ENCODE data around the gene SLC22A23.

SLC22A23 gene

GRCh38 chr6:3235486-3235885 lies 221.4 kb downstream of the SLC22A23 start:
- DNase-seq: no peak

DNA sequence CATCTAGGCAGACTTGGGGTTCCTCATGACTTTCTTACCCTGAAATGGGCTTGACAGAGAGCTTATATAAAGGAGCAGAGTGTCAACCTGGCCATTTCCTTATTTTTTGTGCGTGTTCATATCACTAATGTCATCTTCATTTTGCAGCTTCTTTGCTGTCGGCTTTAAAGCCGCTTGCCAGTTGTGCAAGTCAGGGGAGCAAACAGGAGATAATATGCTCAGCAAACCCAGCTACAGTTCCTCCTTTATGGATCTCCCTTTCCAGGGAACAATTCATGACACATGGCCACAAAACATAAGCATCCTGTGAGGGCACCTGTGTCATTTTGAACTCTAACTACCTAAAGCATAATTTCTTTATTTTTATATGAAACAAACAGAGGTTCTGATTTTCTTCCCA lies 222.9 kb downstream of the SLC22A23 start:
- DNase-seq: no peak

GRCh38 chr6:3233321-3233720 lies 223.5 kb downstream of the SLC22A23 start:
- DNase-seq: no peak

GRCh38 chr6:3232017-3232945 lies 224.6 kb downstream of the SLC22A23 start:
- no peak for DNase-seq

DNA sequence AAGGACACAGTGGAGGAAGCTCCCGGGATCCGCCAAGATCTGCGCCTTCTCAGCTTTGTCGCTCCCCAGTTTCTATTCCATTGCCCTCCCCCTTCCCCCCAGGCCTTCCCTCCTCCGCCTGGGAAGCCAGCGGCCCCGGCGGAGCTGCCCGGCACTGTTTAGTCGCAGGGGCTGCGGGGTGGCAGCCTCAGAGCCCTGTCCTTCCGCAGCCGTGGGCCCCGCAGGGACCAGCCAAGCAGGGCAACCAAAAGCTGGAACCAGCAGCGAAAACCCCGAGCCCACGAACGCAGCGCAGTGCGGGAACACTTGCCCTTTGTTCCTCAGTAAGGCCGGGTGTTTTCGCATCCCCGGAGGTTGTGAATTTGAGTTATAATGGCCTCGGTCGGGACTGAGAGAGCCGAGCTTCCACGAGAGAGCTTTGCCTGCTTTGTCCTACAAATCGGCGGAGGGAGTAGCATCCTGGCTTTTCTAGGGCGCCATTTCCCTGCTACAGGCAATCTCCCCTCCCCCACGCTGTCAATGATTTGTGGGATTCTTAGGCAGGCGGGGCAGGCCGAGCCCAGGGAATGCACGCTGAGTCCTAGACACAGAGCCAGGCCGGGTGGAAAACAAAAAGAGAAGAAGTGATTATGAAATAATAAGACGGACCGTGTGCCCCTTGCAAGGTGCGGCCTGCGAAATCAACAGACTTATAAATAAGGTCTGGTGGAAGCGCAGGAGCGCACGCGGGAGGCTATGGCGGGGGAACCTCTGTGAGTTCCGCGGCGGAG lies 225.4 kb downstream of the SLC22A23 start:
- DNase-seq: no peak

- no peak for DNase-seq
These were observed 226.0 kb downstream of the SLC22A23 start for GRCh38 chr6:3230900-3231246.

DNA sequence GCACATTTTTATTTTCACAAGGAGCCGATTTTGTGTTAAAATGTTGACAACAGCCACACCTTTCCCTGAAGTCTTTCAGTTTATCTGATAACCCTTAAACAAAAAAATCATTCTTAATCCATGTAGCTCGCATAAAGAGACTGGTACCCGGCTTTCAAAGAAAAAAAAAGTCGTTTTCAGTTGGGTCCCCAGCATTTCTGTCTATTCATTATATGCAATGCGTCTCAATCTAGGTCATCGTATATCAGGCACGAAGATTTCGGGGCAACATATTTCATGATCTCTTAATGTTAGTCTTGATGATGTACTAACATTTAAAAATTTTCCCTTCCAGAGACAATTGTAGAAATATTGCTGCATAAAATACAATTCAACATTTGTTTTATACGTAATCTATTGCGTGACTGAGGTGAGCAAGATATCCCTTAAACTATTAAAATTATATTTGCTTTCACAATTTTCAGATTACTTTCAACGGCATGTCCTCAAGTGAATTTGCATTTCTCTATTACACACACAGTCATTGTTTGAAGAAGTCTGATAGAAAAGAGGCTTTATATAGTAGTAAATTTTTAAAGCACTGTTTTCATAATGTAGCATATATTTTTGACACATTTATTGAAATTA lies 226.5 kb downstream of the SLC22A23 start:
- no peak for DNase-seq

GRCh38 chr6:3229566-3230178 lies 227.2 kb downstream of the SLC22A23 start:
- no peak for DNase-seq

- DNase-seq: peak in 1 of 2 experiments; percentile 40
These were observed 227.9 kb downstream of the SLC22A23 start for GRCh38 chr6:3228771-3229565.

DNA sequence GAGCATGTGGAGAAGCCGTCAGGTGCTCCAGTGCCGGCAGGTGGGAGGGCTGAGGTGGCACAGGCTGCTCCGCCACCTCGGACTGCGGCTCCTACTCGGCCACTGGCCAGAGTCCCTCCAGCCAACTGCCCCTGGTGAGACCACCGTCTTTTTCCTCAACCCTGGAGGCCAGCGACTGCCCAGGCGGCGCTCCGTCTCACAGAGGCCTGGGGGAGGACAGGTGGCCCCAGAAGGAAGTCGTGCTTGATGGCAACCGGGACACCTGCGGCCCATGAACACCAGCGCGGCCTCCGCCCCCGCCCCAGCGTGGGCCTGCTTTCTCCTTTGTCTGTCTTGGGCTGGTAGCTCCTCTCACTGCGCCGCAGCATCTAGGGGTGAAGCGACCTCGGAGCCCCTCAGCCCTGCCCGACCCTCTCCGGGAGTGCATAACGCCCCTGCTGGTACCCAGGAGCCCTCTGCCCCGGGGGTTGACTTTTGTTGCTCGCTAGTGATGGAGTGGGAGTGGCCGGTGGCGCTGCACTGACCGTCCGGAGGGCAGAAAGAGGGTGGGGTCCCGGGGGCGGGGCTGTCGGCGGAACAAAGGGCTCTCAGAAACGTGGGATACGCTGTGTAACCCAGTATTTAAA lies 228.7 kb downstream of the SLC22A23 start:
- peak in 1 of 2 experiments; percentile 32 for DNase-seq

DNA sequence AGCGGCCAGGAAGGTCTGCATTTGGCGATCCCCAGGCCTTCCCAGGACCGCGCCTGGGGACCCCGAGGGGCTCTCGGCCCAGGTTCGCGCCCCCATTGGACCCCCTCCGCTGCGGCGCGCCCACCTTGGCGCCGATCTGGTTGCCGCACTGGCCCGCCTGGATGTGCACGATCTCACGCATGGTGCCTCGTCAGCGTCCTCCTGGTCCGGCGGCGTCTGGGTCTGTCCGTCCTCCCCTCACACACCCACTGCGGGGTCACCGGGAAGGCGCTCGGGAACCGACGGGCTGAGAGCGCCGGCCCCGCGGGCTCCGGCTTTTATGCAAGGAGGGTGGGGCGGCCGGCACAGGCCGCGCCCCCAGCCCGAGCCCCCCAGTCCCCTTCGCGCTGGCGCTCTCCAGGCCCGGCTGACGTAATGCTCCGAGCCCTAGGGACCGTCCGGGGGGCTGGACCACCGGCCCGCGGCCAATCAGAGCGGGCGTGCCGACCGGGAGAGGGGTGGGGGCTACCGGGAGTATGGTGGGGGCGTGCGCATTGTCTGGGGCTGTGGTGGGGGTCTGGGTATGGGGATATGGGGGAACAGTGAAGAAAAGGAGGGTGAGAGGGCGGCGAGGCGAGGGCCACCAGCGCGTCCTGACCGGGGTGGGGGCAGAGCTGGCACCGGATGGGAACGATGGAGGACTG lies 229.3 kb downstream of the SLC22A23 start, which contains the start of gene TUBB2B:
TUBB2B (minus strand) TSS at position 291 of the 683 bp plus-strand sequence; CDS start at position 181, 110 bp downstream.
- DNase-seq: no peak

DNA sequence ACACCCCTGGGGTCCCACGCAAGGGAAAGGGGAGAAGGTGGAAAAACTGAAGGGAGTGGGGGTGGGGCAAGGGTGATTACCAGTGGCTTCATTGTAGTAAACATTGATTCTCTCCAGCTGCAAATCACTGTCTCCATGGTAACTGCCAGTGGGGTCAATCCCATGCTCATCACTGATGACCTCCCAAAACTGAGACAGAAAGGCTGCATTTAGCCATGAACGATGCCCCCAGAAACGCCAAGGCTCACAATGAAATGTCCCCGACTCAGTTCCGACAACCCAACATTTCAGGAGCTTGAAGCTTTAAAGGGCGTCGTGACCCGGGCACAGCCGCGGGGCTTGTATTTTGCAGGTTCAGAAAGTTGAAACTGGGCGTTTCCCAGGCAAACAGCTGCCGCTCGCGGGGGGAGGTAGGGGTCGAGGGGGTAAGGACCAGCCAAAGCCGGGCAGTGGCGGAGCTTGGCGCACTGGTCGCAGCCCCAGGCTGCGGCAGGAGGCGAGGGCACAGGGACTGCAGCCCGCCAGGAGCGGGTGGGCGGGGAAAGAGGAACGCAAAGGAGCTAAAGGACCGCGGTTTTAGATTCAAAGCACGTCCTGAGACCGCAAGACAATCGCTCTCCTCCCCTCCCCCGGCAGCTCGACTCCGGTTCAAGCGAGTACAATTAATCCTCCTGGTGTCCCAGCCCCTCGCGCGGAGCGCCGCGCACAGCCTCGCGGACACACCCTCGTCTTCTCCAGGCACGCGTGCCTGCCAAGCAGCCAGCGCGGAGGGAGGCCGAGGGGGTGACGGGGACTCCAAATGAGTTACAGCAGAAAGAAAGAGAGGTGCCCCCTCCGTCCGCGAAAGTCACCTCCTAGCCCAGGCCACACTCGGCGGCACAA lies 230.1 kb downstream of the SLC22A23 start:
- DNase-seq: no peak

DNA sequence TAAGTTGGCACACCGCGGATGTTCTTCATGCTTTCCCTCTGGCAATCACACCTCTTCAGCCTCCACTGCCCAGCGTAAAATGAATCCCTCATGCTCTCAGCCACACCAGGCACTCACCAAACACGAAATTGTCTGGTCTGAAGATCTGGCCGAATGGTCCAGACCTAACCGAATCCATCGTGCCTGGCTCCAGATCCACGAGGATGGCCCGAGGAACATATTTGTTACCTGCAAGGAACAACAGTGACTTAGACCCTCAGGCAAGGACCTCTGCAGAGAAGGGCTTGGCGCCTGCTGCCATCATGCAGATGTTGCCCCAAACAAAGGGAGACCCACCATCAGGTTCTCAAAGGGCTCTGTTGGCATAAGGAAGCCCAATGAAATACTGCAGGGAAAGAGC lies 230.8 kb downstream of the SLC22A23 start:
- no peak for DNase-seq

- DNase-seq: no peak
These were observed 234.3 kb downstream of the SLC22A23 start for GRCh38 chr6:3222506-3223038.

DNA sequence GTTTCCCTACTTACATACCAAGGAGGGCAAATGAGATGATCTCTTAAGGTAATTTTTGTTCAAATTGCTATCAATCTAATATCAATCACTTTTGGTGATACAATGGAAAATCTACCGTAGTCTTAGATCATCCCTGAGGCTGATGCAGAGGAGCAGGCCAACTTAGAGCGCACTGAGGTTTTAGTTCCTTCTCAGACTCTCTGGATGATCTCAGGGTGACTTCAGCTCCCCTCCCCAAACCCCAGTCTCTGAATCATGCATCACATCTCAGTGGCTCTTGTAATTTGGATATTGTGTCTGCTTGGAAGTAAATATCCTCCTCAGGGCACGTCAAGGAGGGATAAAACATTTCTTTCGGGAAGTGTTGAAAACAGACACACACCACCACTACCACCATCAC lies 235.3 kb downstream of the SLC22A23 start:
- DNase-seq: no peak

- DNase-seq: no peak
These were observed 236.5 kb downstream of the SLC22A23 start for GRCh38 chr6:3220366-3220765.
